ENCODE measurements around the gene ADISSP.

GRCh38 chr20:3710011-3710466 is 57.5 kb downstream of the ADISSP start:
- TF ChIP-seq, protein P1, sequence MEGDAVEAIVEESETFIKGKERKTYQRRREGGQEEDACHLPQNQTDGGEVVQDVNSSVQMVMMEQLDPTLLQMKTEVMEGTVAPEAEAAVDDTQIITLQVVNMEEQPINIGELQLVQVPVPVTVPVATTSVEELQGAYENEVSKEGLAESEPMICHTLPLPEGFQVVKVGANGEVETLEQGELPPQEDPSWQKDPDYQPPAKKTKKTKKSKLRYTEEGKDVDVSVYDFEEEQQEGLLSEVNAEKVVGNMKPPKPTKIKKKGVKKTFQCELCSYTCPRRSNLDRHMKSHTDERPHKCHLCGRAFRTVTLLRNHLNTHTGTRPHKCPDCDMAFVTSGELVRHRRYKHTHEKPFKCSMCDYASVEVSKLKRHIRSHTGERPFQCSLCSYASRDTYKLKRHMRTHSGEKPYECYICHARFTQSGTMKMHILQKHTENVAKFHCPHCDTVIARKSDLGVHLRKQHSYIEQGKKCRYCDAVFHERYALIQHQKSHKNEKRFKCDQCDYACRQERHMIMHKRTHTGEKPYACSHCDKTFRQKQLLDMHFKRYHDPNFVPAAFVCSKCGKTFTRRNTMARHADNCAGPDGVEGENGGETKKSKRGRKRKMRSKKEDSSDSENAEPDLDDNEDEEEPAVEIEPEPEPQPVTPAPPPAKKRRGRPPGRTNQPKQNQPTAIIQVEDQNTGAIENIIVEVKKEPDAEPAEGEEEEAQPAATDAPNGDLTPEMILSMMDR (IDR thresholded peaks at IDR 0.05; ENCODE audit: low read depth, low read length, poor library complexity, severe bottlenecking) = no peak
- no peak for TF ChIP-seq EZH2phosphoT487 (IDR thresholded peaks at IDR 0.05; ENCODE audit: borderline replicate concordance, low read length)

All from DOHH2 (cell line).